ENCODE measurements around the gene GRIK3. TPM values are rescaled to one million over a fixed set of nuclear protein-coding genes. Genes with fewer than 3 reads are reported as not detected.

GRIK3 gene
- total and polyA plus RNA-seq, 7 donors = 0.03 to 0.15 (median 0.04) TPM; not detected in 2

DNA sequence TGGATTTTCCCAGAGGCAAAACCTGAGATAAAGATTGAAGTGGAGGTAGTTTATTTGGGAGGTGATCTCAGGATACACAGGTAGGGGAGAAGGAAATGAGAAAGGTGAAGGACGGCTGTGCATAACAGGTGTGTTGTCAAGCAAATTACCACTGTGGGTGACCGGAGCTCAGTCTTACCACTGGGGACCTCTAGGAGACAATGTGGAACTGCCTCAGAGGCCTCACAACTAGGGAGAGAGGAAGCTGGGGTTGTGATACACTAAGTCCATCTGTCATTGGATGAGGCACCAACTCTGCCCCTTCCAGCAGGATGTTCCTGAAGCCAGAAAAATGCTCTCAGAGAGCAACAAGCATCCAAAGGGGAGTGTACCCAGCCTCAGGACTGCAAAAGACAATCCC, 32.6 kb downstream of the GRIK3 start:
- 24 to 44% (median 34%) methylated on average over 2 of the region's 2 CpGs for WGBS, 3 donors

DNA sequence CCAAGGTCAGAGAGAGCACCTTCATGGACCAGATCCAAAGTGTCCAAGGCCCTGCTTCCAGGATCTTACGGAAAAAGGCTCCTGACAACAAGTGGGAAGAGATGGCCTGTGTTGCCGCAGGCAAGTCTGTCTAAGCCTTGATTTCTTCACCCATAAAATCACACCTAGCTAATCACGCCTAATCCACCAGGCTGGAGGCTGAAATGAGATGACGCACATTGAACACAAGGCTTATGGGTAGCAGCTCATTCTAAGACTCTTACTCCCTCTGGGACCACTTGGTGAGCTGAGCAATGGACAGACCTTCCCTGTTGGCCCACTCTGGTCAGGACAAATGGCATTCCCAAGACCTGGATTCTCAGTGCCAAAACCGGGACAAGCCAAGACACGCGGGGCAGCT, 38.2 kb downstream of the GRIK3 start:
- H3K4me1 ChIP-seq = no peaks in the 10 kb centered on the region
- ATAC-seq (no peak), DNase-seq (no peak)
- H3K36me3 ChIP-seq (ENCODE audit: insufficient read depth in 1 of 2, low read depth in 1 of 2) = no peaks in the 10 kb centered on the region
- no peak overlapping the region for H3K27ac ChIP-seq
- H3K9me3 ChIP-seq = no peaks in the 10 kb centered on the region
- TF ChIP-seq, protein P1, sequence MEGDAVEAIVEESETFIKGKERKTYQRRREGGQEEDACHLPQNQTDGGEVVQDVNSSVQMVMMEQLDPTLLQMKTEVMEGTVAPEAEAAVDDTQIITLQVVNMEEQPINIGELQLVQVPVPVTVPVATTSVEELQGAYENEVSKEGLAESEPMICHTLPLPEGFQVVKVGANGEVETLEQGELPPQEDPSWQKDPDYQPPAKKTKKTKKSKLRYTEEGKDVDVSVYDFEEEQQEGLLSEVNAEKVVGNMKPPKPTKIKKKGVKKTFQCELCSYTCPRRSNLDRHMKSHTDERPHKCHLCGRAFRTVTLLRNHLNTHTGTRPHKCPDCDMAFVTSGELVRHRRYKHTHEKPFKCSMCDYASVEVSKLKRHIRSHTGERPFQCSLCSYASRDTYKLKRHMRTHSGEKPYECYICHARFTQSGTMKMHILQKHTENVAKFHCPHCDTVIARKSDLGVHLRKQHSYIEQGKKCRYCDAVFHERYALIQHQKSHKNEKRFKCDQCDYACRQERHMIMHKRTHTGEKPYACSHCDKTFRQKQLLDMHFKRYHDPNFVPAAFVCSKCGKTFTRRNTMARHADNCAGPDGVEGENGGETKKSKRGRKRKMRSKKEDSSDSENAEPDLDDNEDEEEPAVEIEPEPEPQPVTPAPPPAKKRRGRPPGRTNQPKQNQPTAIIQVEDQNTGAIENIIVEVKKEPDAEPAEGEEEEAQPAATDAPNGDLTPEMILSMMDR (IDR thresholded peaks at IDR 0.05) = no peak
- peaks cover 0 to 18% (median 0%) of the 10 kb centered on the region in 3 donors for H3K27me3 ChIP-seq (ENCODE audit: insufficient read depth in 3 of 3, low read length in 2 of 3)
- intact Hi-C loops (cut with DNase I) = no loop called here
- WGBS, 3 donors = 90 to 93% (median 90%) methylated on average over 7 of the region's 7 CpGs
- H3K4me3 ChIP-seq = no peak overlapping the region

More for the DNA sequence above, 32.6 kb downstream of the GRIK3 start:
- H3K27me3 ChIP-seq (ENCODE audit: insufficient read depth in 3 of 3, low read length in 2 of 3) = peaks cover 0 to 7% (median 0%) of the 10 kb centered on the region in 3 donors
- ATAC-seq (no peak), DNase-seq (no peak)
- H3K4me3 ChIP-seq = no peak overlapping the region
- H3K4me1 ChIP-seq = no peaks in the 10 kb centered on the region
- H3K27ac ChIP-seq = no peak overlapping the region
- H3K9me3 ChIP-seq = no peaks in the 10 kb centered on the region
- intact Hi-C loops (cut with DNase I) = no loop called here
- no peaks in the 10 kb centered on the region for H3K36me3 ChIP-seq (ENCODE audit: insufficient read depth in 1 of 2, low read depth in 1 of 2)
- TF ChIP-seq, protein P1 (IDR thresholded peaks at IDR 0.05) = no peak

DNA sequence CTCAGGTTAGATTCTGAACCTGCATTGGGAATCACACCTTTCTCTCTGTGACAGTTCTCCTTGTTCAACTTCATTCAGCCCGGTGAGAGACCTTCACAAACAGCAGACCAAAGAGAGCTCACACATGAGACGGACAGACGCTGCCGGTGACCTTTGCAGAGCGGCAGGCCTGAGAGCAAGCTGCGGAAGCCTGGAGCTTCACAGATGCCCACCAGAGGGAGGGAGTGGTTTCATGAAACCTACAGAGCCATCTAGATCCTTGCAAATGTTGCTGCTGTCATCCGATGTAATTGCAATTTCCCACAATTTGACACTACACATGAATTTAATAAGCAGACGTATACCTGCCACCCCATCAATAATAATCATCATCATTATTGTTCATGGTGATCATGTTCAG, 39.4 kb downstream of the GRIK3 start:
- ATAC-seq (no peak), DNase-seq (no peak)
- H3K27ac ChIP-seq = no peak overlapping the region
- H3K9me3 ChIP-seq = no peaks in the 10 kb centered on the region
- no peaks in the 10 kb centered on the region for H3K4me1 ChIP-seq
- intact Hi-C loops (cut with DNase I) = no loop called here
- H3K27me3 ChIP-seq (ENCODE audit: insufficient read depth in 3 of 3, low read length in 2 of 3) = peaks cover 0 to 25% (median 0%) of the 10 kb centered on the region in 3 donors
- TF ChIP-seq, protein P1 (IDR thresholded peaks at IDR 0.05) = no peak
- 54 to 59% (median 54%) methylated on average over 8 of the region's 8 CpGs for WGBS, 3 donors
- H3K36me3 ChIP-seq (ENCODE audit: insufficient read depth in 1 of 2, low read depth in 1 of 2) = no peaks in the 10 kb centered on the region
- H3K4me3 ChIP-seq = no peak overlapping the region

DNA sequence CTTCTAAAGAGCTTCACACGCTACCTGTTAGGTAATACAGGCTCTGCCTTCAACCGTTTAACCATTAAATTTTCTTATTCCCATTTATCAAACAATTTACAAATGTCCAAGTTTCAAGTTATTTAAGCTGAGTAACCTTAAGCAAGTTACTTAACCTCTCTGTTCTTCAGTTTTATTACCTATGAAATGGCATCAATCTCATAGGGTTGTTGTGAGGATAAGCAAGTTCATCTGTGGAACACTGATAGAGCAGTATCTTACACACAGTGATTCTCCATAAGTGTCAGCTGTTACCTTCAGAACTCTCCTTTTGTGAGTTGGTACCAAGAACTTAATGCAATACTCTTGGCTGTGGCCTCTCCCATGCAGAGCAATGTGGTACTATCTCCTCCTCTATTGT, 40.0 kb downstream of the GRIK3 start:
- H3K27ac ChIP-seq = no peak overlapping the region
- TF ChIP-seq, protein P1 (IDR thresholded peaks at IDR 0.05) = no peak
- ATAC-seq (no peak), DNase-seq (no peak)
- no peaks in the 10 kb centered on the region for H3K36me3 ChIP-seq (ENCODE audit: insufficient read depth in 1 of 2, low read depth in 1 of 2)
- H3K4me3 ChIP-seq = no peak overlapping the region
- 65 to 90% (median 85%) methylated on average over 2 of the region's 2 CpGs for WGBS, 3 donors
- H3K4me1 ChIP-seq = no peaks in the 10 kb centered on the region
- H3K9me3 ChIP-seq = no peaks in the 10 kb centered on the region
- peaks cover 0 to 21% (median 0%) of the 10 kb centered on the region in 3 donors for H3K27me3 ChIP-seq (ENCODE audit: insufficient read depth in 3 of 3, low read length in 2 of 3)
- intact Hi-C loops (cut with DNase I) = no loop called here
